Panc1 (cell line): ENCODE data around the gene EYS.

Source experiments
- POLR2AphosphoS5 ChIP-seq: IDR thresholded peaks from 2 replicates; pipeline ENCODE4 v1.6.1; 2012; ENCODE audit warnings: mild to moderate bottlenecking, low read depth, low read length, moderate library complexity
- SIN3A ChIP-seq: IDR thresholded peaks from 2 replicates; pipeline ENCODE4 v1.6.1; 2012; ENCODE audit warnings: low read depth, mild to moderate bottlenecking, low read length, moderate library complexity, borderline replicate concordance; ENCODE audit not compliant: insufficient read depth
- TF ChIP-seq, protein P1 (sequence below): fragments of 450-650 bp; IDR thresholded peaks from 2 replicates; pipeline ENCODE4 v1.5.1; 2017; ENCODE audit warnings: mild to moderate bottlenecking
- TF ChIP-seq, protein P2 (sequence below), 2 experiments: IDR thresholded peaks; 2 replicates each; pipeline ENCODE4 v1.6.1; 2011 to 2012; ENCODE audit warnings: low read depth in 2 of 2, control low read depth in 1 of 2, low read length in 1 of 2, mild to moderate bottlenecking in 1 of 2, moderate library complexity in 1 of 2; ENCODE audit not compliant: insufficient read depth in 1 of 2

DNA sequence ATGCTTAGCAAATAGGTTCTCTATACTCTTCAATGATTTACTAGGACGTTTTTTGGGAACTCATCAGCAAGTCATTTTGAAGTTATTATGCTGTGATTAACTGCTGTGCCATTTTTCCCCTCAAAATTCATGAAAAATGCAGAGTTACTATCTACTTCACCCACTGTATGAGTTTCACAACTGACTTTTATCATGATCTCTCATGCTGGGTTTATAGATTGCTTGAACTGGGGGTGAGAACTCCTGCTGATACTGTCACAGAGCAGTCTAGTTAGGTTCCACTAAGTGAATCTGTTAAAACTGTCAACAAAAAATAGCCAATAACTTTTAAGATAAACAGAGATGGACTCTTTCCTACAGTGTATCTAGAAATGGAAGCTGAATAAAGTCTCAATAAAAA lies 136.7 kb downstream of the EYS start:
- TF ChIP-seq, protein P1, sequence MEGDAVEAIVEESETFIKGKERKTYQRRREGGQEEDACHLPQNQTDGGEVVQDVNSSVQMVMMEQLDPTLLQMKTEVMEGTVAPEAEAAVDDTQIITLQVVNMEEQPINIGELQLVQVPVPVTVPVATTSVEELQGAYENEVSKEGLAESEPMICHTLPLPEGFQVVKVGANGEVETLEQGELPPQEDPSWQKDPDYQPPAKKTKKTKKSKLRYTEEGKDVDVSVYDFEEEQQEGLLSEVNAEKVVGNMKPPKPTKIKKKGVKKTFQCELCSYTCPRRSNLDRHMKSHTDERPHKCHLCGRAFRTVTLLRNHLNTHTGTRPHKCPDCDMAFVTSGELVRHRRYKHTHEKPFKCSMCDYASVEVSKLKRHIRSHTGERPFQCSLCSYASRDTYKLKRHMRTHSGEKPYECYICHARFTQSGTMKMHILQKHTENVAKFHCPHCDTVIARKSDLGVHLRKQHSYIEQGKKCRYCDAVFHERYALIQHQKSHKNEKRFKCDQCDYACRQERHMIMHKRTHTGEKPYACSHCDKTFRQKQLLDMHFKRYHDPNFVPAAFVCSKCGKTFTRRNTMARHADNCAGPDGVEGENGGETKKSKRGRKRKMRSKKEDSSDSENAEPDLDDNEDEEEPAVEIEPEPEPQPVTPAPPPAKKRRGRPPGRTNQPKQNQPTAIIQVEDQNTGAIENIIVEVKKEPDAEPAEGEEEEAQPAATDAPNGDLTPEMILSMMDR: no peak
- TF ChIP-seq, protein P2, sequence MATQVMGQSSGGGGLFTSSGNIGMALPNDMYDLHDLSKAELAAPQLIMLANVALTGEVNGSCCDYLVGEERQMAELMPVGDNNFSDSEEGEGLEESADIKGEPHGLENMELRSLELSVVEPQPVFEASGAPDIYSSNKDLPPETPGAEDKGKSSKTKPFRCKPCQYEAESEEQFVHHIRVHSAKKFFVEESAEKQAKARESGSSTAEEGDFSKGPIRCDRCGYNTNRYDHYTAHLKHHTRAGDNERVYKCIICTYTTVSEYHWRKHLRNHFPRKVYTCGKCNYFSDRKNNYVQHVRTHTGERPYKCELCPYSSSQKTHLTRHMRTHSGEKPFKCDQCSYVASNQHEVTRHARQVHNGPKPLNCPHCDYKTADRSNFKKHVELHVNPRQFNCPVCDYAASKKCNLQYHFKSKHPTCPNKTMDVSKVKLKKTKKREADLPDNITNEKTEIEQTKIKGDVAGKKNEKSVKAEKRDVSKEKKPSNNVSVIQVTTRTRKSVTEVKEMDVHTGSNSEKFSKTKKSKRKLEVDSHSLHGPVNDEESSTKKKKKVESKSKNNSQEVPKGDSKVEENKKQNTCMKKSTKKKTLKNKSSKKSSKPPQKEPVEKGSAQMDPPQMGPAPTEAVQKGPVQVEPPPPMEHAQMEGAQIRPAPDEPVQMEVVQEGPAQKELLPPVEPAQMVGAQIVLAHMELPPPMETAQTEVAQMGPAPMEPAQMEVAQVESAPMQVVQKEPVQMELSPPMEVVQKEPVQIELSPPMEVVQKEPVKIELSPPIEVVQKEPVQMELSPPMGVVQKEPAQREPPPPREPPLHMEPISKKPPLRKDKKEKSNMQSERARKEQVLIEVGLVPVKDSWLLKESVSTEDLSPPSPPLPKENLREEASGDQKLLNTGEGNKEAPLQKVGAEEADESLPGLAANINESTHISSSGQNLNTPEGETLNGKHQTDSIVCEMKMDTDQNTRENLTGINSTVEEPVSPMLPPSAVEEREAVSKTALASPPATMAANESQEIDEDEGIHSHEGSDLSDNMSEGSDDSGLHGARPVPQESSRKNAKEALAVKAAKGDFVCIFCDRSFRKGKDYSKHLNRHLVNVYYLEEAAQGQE (IDR thresholded peaks at IDR 0.05; ENCODE audit: insufficient read depth in 1 of 2, low read depth in 2 of 2, low read length in 1 of 2): no peak
- TF ChIP-seq POLR2AphosphoS5 (no peak), SIN3A (no peak)
